H9 (cell line): ENCODE measurements around the gene POLR3C. TPM values are rescaled to one million over a fixed set of nuclear protein-coding genes. Genes with fewer than 3 reads are reported as not detected.

Experiments
- DNase-seq: peaks from one replicate; pipeline ENCODE4 v3.0.0-alpha.2; 2017
- H2AFZ ChIP-seq: one replicate; pipeline ENCODE4 v1.6.1; 2013; ENCODE audit warnings: mild to moderate bottlenecking, low read length, control low read depth, moderate library complexity
- H2AK5ac ChIP-seq: 2 replicates; pipeline ENCODE4 v1.6.1; 2013; ENCODE audit warnings: low read length, control low read depth, mixed read lengths; ENCODE audit not compliant: insufficient read length
- H2BK120ac ChIP-seq: one replicate; pipeline ENCODE4 v1.6.1; 2013; ENCODE audit warnings: low read depth, mild to moderate bottlenecking, low read length, control low read depth, inconsistent platforms; ENCODE audit not compliant: poor library complexity, severe bottlenecking
- H2BK12ac ChIP-seq: 2 replicates; pipeline ENCODE4 v1.6.1; 2013; ENCODE audit warnings: low read length, control low read depth, mixed read lengths, low read depth; ENCODE audit not compliant: insufficient read length
- H2BK15ac ChIP-seq: 2 replicates; pipeline ENCODE4 v1.6.1; 2013; ENCODE audit warnings: low read depth, low read length, control low read depth
- H2BK20ac ChIP-seq: one replicate; pipeline ENCODE4 v1.6.1; 2013; ENCODE audit warnings: low read depth, mild to moderate bottlenecking, low read length, control low read depth, inconsistent platforms; ENCODE audit not compliant: poor library complexity, severe bottlenecking
- H2BK5ac ChIP-seq: 2 replicates; pipeline ENCODE4 v1.6.1; 2013; ENCODE audit warnings: low read length, control low read depth, mixed read lengths; ENCODE audit not compliant: insufficient read length
- H3K14ac ChIP-seq: 2 replicates; pipeline ENCODE4 v1.6.1; 2013; ENCODE audit warnings: low read length, control low read depth; ENCODE audit not compliant: insufficient read depth
- H3K18ac ChIP-seq: 2 replicates; pipeline ENCODE4 v1.6.1; 2013; ENCODE audit warnings: low read depth, mild to moderate bottlenecking, mixed read lengths, low read length, control low read depth; ENCODE audit not compliant: insufficient read length
- H3K23ac ChIP-seq: 2 replicates; pipeline ENCODE4 v1.6.1; 2013; ENCODE audit warnings: low read length, control low read depth, mixed read lengths, low read depth; ENCODE audit not compliant: insufficient read length
- H3K23me2 ChIP-seq: 2 replicates; pipeline ENCODE4 v1.6.1; 2013; ENCODE audit warnings: low read depth, mild to moderate bottlenecking, mixed read lengths, low read length, control low read depth; ENCODE audit not compliant: insufficient read length, poor library complexity, severe bottlenecking
- H3K27ac ChIP-seq: 2 replicates; pipeline ENCODE4 v1.5.1; 2013; ENCODE audit warnings: low read length, control low read depth, mixed read lengths, low read depth; ENCODE audit not compliant: insufficient read length
- H3K27me3 ChIP-seq: 2 replicates; pipeline ENCODE4 v1.6.1; 2013; ENCODE audit warnings: low read length, control low read depth, inconsistent platforms; ENCODE audit not compliant: insufficient read depth
- H3K4ac ChIP-seq: 2 replicates; pipeline ENCODE4 v1.6.1; 2013; ENCODE audit warnings: low read depth, mild to moderate bottlenecking, control low read depth, inconsistent platforms, low read length, moderate library complexity
- H3K4me1 ChIP-seq: 2 replicates; pipeline ENCODE4 v1.6.1; 2013; ENCODE audit warnings: low read length, control low read depth, inconsistent platforms; ENCODE audit not compliant: insufficient read depth
- H3K4me2 ChIP-seq: 2 replicates; pipeline ENCODE4 v1.6.1; 2013; ENCODE audit warnings: low read length, control low read depth, mixed read lengths; ENCODE audit not compliant: insufficient read length, insufficient read depth
- H3K56ac ChIP-seq: 2 replicates; pipeline ENCODE4 v1.6.1; 2013; ENCODE audit warnings: low read depth, mild to moderate bottlenecking, mixed read lengths, low read length, control low read depth; ENCODE audit not compliant: insufficient read length
- H3K79me1 ChIP-seq: 2 replicates; pipeline ENCODE4 v1.6.1; 2013; ENCODE audit warnings: low read depth, mild to moderate bottlenecking, moderate library complexity, low read length, control low read depth, inconsistent platforms; ENCODE audit not compliant: insufficient read depth, poor library complexity, severe bottlenecking
- H3K79me2 ChIP-seq: 2 replicates; pipeline ENCODE4 v1.6.1; 2013; ENCODE audit warnings: low read length, control low read depth, inconsistent platforms; ENCODE audit not compliant: insufficient read depth
- H3K9ac ChIP-seq: 2 replicates; pipeline ENCODE4 v1.6.1; 2013; ENCODE audit warnings: low read length, control low read depth, mixed read lengths; ENCODE audit not compliant: insufficient read length; ENCODE audit errors: extremely low read depth
- H3K9me3 ChIP-seq: one replicate; pipeline ENCODE4 v1.6.1; 2013; ENCODE audit warnings: low read depth, low read length, inconsistent platforms; ENCODE audit not compliant: control insufficient read depth
- H3T11ph ChIP-seq: one replicate; pipeline ENCODE4 v1.6.1; 2013; ENCODE audit warnings: mild to moderate bottlenecking, low read length, control low read depth, inconsistent platforms
- H4K20me1 ChIP-seq: one replicate; pipeline ENCODE4 v1.6.1; 2013; ENCODE audit not compliant: control insufficient read depth, insufficient read length, insufficient read depth
- H4K5ac ChIP-seq: 2 replicates; pipeline ENCODE4 v1.6.1; 2013; ENCODE audit warnings: low read depth, mild to moderate bottlenecking, mixed read lengths, low read length, control low read depth; ENCODE audit not compliant: insufficient read length
- H4K8ac ChIP-seq: replicated peaks from 2 replicates; pipeline ENCODE4 v1.6.1; 2013; ENCODE audit warnings: low read length, control low read depth, mixed read lengths, low read depth; ENCODE audit not compliant: insufficient read length
- H4K91ac ChIP-seq: 2 replicates; pipeline ENCODE4 v1.6.1; 2013; ENCODE audit warnings: low read depth, mild to moderate bottlenecking, moderate library complexity, mixed read lengths, low read length, control low read depth; ENCODE audit not compliant: insufficient read length
- H3K27ac Mint-ChIP-seq, 3 experiments: 2 replicates in 2 of 3; 3 replicates in 1 of 3; pipeline ENCODE4 v1.8.0; 2020 to 2021; ENCODE audit warnings: mixed read lengths in 3 of 3, mild to moderate bottlenecking in 1 of 3, moderate library complexity in 1 of 3
- H3K27me3 Mint-ChIP-seq: 2 replicates; pipeline ENCODE4 v1.8.0; 2021; ENCODE audit warnings: low read depth, mild to moderate bottlenecking, moderate library complexity, mixed read lengths
- H3K36me3 Mint-ChIP-seq, 3 experiments: 2 replicates in 2 of 3; 3 replicates in 1 of 3; pipeline ENCODE4 v1.8.0; 2020 to 2021; ENCODE audit warnings: low read depth in 3 of 3, mixed read lengths in 3 of 3; ENCODE audit not compliant: insufficient read depth in 1 of 3
- H3K4me1 Mint-ChIP-seq, 2 experiments: 2 replicates each; pipeline ENCODE4 v1.8.0; 2020; ENCODE audit warnings: mixed read lengths in 2 of 2
- H3K4me3 Mint-ChIP-seq, 2 experiments: 2 replicates in 1 of 2; 3 replicates in 1 of 2; pipeline ENCODE4 v1.8.0; 2020 to 2021; ENCODE audit warnings: mild to moderate bottlenecking in 2 of 2, mixed read lengths in 2 of 2, moderate library complexity in 1 of 2
- H3K9me3 Mint-ChIP-seq, 2 experiments: 2 replicates in 1 of 2; 3 replicates in 1 of 2; pipeline ENCODE4 v1.8.0; 2020; ENCODE audit warnings: mild to moderate bottlenecking in 2 of 2, mixed read lengths in 2 of 2, moderate library complexity in 1 of 2
- CTCF ChIP-seq: fragments of 200-600 bp; sonication (generic); conservative IDR thresholded peaks from 3 replicates; pipeline ENCODE4 v1.8.0; 2021; ENCODE audit warnings: antibody characterized with exemption, mild to moderate bottlenecking
- WGBS: extraction: QIAGEN DNeasy Blood & Tissue Kit; methylation state at CpG from one replicate; pipeline ENCODE4 v1.1.7; 2013; ENCODE audit warnings: missing lambda C conversion rate, low lambda C conversion rate, mixed read lengths; ENCODE audit not compliant: insufficient read length; ENCODE audit errors: extremely low coverage; 5-methylcytosine and 5-hydroxymethylcytosine counted together
- total RNA-seq: library from RNA; stranded (reverse); gene quantifications from 2 replicates; pipeline ENCODE4 v1.2.1, GENCODE V29; 2021

POLR3C gene
- total RNA-seq, 1 experiment from 2014 or later = 37.2 TPM

GRCh38 chr1:145871994-145872924 is 48.3 kb downstream of the POLR3C start:
- H3K79me2 ChIP-seq = no peaks in the 10 kb centered on the region
- H3K27ac Mint-ChIP-seq = no peak overlapping the region; a peak in 1 of 7 replicates
- H3K79me1 ChIP-seq = no peaks in the 10 kb centered on the region
- WGBS = no CpG with 5 or more reads among the region's 47 CpGs
- no peak overlapping the region for H4K8ac ChIP-seq
- H2BK15ac ChIP-seq = no peak overlapping the region
- no peak overlapping the region for H3K23ac ChIP-seq
- peaks cover 13 to 23% of the 10 kb centered on the region in 2 experiments for H3K4me1 Mint-ChIP-seq
- peak overlapping the region; percentile 77 for H3K14ac ChIP-seq
- H3K18ac ChIP-seq = peak overlapping the region; percentile 53
- peak overlapping the region; percentile 29 to 79 for H3K4me3 Mint-ChIP-seq
- H2BK20ac ChIP-seq = no peak overlapping the region
- H3K9me3 ChIP-seq = no peaks in the 10 kb centered on the region
- peak; percentile 71 for DNase-seq
- no peak overlapping the region for H4K91ac ChIP-seq
- no peak overlapping the region for H3T11ph ChIP-seq
- H2BK120ac ChIP-seq = no peak overlapping the region
- H3K27me3 Mint-ChIP-seq = peaks cover 35% of the 10 kb centered on the region
- peaks cover 11% of the 10 kb centered on the region for H3K23me2 ChIP-seq
- no peaks in the 10 kb centered on the region for H3K36me3 Mint-ChIP-seq
- no peak overlapping the region for H3K27ac ChIP-seq
- no peak overlapping the region for H3K9ac ChIP-seq
- peaks cover 5% of the 10 kb centered on the region; the same call in 1 of the 2 replicates for H3K27me3 ChIP-seq
- H3K4me2 ChIP-seq = peak overlapping the region; percentile 67
- H2AK5ac ChIP-seq = no peak overlapping the region
- H3K4me1 ChIP-seq = no peaks in the 10 kb centered on the region; the same call in 1 of the 2 replicates
- H3K56ac ChIP-seq = no peak overlapping the region
- H2AFZ ChIP-seq = no peak overlapping the region
- no peak overlapping the region for H4K5ac ChIP-seq
- TF ChIP-seq CTCF = no peak
- H4K20me1 ChIP-seq = no peaks in the 10 kb centered on the region
- no peak overlapping the region for H3K4ac ChIP-seq
- no peak overlapping the region for H2BK12ac ChIP-seq
- H2BK5ac ChIP-seq = no peak overlapping the region
- no peaks in the 10 kb centered on the region; a peak in 1 of 5 replicates for H3K9me3 Mint-ChIP-seq
